ENCODE results near the gene ARL11. TPM values are rescaled to one million over a fixed set of nuclear protein-coding genes. Genes with fewer than 3 reads are reported as not detected.

Gene ARL11
- total RNA-seq, 1 donor from 2014 or later = 0.43 TPM

DNA sequence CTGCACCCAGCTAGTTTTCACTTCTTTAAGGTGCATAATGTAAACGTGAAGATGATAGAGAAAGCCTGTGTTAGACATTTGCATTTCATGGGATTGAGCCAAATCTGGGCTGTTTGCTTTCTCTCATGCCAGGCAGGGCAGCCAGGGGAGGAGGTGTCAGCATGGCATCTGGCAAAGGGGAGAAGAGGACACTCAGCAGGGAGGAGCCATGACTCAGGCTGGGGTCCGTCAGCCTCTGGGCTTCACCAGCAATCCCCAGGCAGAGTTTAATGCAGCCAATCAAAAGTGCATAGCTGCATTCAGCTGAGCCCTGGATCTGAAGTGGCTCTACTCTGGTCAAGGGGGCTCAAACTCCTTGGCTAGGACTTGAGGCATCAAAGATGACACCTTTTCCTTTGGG lies 39.5 kb downstream of the ARL11 start:
- Histone ChIP-seq H3K27ac (no peak overlapping the region), H3K27me3 (no peaks in the 10 kb centered on the region), H3K4me1 (no peaks in the 10 kb centered on the region), H3K36me3 (peaks cover 4 to 23% of the 10 kb centered on the region in 2 donors), H3K9me3 (no peaks in the 10 kb centered on the region), H3K4me3 (no peak overlapping the region)
- intact Hi-C loops (cut with DNase I) = no loop called here
- DNase-seq (ENCODE audit: low spot score in 2 of 2) = no peak
- TF ChIP-seq, protein P1, sequence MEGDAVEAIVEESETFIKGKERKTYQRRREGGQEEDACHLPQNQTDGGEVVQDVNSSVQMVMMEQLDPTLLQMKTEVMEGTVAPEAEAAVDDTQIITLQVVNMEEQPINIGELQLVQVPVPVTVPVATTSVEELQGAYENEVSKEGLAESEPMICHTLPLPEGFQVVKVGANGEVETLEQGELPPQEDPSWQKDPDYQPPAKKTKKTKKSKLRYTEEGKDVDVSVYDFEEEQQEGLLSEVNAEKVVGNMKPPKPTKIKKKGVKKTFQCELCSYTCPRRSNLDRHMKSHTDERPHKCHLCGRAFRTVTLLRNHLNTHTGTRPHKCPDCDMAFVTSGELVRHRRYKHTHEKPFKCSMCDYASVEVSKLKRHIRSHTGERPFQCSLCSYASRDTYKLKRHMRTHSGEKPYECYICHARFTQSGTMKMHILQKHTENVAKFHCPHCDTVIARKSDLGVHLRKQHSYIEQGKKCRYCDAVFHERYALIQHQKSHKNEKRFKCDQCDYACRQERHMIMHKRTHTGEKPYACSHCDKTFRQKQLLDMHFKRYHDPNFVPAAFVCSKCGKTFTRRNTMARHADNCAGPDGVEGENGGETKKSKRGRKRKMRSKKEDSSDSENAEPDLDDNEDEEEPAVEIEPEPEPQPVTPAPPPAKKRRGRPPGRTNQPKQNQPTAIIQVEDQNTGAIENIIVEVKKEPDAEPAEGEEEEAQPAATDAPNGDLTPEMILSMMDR (IDR thresholded peaks at IDR 0.05) = no peak

DNA sequence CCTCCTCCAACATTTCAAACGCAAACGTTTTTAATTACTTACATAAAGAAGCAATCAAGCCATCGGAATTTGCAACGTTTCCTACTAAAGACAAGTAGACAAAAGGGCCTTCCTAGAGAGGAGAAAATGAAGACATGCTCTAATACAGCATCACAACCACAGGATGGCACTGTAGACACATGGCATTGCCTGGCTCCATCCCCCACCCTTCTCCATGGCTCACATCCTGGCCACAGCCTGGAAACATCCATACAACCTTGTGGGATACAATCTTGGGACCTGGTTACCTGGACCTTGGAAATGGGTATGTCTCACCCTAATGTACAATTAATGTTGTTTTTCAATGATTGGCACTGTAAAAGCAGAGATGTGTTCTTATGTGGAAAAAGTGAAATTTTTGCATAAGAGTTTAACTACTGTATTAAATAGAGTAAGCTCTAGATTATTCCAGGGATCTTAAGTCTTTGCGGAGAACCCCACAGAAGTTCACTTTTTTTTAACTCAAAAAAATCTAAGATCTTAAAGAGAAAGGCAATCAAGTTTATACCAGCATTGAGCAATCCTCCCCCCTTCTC lies 41.5 kb downstream of the ARL11 start:
- no peaks in the 10 kb centered on the region for H3K27me3 ChIP-seq
- TF ChIP-seq, protein P1 (IDR thresholded peaks at IDR 0.05) = peak; percentile 47 to 76 (median 58)
- H3K4me1 ChIP-seq = no peaks in the 10 kb centered on the region
- H3K9me3 ChIP-seq = no peaks in the 10 kb centered on the region
- DNase-seq (ENCODE audit: low spot score in 2 of 2) = no peak
- H3K36me3 ChIP-seq = peaks cover 4 to 18% of the 10 kb centered on the region in 2 donors
- H3K4me3 ChIP-seq = no peak overlapping the region
- intact Hi-C loops (cut with DNase I) = loop anchor here (1.0 kb wide), 1 partner anchor 178 kb away; no protein-coding TSS in a partner anchor
- H3K27ac ChIP-seq = no peak overlapping the region

DNA sequence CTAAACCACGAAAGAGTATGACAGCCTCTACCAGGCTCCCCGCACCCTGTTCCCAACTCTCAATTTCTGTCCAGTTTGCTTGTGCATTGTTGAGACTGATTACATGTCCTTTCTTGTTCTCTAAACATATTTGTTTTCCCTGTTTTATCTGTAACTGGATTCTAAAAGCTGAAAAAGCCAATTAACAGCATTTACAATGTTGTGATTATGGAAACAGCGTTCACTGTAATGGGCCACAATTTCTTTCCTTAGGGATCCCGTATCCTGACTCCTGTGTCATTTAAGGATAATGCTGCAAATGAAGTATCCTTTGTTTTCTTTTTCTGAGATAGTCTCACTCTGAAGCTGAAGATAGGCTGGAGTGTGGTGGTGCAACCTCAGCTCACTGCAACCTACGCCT lies 42.5 kb downstream of the ARL11 start:
- intact Hi-C loops (cut with DNase I) = no loop called here
- H3K9me3 ChIP-seq = no peaks in the 10 kb centered on the region
- H3K36me3 ChIP-seq = peaks cover 4 to 18% of the 10 kb centered on the region in 2 donors
- no peak overlapping the region for H3K4me3 ChIP-seq
- no peak for DNase-seq (ENCODE audit: low spot score in 2 of 2)
- no peak overlapping the region for H3K27ac ChIP-seq
- no peaks in the 10 kb centered on the region for H3K4me1 ChIP-seq
- TF ChIP-seq, protein P1 (IDR thresholded peaks at IDR 0.05) = no peak
- no peaks in the 10 kb centered on the region for H3K27me3 ChIP-seq

DNA sequence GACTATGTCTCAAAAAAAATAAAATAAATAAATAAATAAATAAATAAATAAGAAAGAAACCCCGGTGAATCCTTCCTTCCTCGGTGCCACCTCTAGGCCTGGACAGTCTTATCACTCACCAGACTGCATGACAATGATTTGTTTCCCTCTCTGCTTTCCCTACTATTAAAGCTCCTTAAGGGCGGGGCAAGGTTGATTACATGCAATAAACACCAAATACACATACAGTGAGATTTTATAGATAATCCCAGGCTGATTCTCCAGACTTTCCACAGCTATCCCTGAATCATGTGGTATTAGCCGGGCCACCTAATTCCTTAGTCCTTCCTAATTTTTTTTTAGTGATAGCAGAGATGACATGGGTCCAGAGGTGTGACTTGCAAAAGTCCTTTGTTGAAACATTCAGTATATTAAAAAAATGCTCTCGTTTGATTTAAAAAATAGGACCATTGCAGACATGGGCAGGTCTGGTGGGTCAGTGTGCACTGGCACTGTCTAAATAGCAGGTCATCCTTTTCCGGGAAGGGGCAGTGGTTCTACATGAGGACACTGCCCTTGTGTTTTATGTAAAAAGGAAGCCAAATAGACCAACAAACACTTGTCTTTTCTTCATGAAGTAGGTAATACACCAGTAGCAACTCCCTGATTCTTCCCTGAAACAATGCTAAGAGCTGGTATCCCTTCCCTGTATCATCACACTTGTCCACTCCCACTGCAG lies 48.4 kb downstream of the ARL11 start:
- no peaks in the 10 kb centered on the region for H3K4me1 ChIP-seq
- no peak overlapping the region for H3K27ac ChIP-seq
- no peaks in the 10 kb centered on the region for H3K36me3 ChIP-seq
- no peaks in the 10 kb centered on the region for H3K9me3 ChIP-seq
- no peak for DNase-seq (ENCODE audit: low spot score in 2 of 2)
- no peaks in the 10 kb centered on the region for H3K27me3 ChIP-seq
- H3K4me3 ChIP-seq = no peak overlapping the region
- TF ChIP-seq, protein P1 (IDR thresholded peaks at IDR 0.05) = no peak
- intact Hi-C loops (cut with DNase I) = no loop called here

DNA sequence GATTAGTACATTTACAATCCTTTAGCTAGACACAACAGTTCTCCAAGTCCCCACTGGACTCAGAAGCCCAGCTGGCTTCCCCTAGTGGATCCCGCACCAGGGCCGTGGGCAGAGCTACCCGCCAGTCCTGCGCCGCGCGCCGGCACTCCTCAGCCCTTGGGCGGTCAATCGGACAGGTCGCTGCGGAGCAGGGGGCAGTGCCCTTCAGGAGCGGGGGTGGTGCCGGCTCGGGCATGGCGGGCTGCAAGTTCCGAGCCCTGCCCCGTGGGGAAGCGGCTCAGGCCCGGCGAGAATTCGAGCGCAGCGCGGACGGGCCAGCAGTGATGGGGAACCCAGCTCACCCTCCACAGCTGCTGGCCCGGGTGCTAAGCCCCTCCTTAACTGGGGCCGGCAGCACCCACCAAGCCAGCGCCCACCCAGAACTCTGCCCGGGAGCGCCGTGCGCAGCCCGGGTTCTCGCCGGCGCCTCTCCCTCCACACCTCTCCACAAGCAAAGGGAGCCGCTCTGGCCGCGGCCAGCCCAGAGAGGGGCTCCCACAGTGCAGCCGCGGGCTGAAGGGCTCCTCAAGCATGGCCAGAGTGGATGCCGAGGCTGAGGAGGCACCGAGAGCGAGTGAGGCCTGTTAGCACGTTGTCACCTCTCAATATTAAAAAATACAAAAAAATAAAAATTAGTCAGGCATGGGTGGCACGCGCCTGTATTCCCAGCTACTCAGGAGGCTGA lies 50.0 kb downstream of the ARL11 start:
- DNase-seq (ENCODE audit: low spot score in 2 of 2) = no peak
- Histone ChIP-seq H3K27me3 (no peaks in the 10 kb centered on the region), H3K4me1 (no peaks in the 10 kb centered on the region), H3K9me3 (no peaks in the 10 kb centered on the region), H3K27ac (no peak overlapping the region), H3K36me3 (no peaks in the 10 kb centered on the region), H3K4me3 (no peak overlapping the region)
- TF ChIP-seq, protein P1 (IDR thresholded peaks at IDR 0.05) = no peak
- intact Hi-C loops (cut with DNase I) = no loop called here

Data from ascending aorta (tissue), 2 donors.